Liver (tissue), 9 donors: ENCODE results near the gene GREB1. TPM values are rescaled to one million over a fixed set of nuclear protein-coding genes. Genes with fewer than 3 reads are reported as not detected.

Experiments used
- DNase-seq: peaks from one replicate; pipeline ENCODE4 v3.0.0-alpha.2; 2017; ENCODE audit warnings: low spot score
- H3K27ac ChIP-seq, 2 donors: one replicate each; pipeline ENCODE4 v1.7.0; 2013; ENCODE audit warnings: inconsistent platforms in 2 of 2, low read length in 2 of 2, control low read depth in 1 of 2, low read depth in 1 of 2, mild to moderate bottlenecking in 1 of 2
- H3K27me3 ChIP-seq, 4 donors: one replicate each; pipeline versions ENCODE4 v1.6.1 to v1.7.0; 2013; ENCODE audit warnings: low read length in 3 of 4, inconsistent platforms in 1 of 4, mild to moderate bottlenecking in 1 of 4, moderate library complexity in 1 of 4; ENCODE audit not compliant: control insufficient read depth in 4 of 4, insufficient read depth in 4 of 4
- H3K36me3 ChIP-seq, 4 donors: one replicate each; pipeline versions ENCODE4 v1.6.1 to v1.7.0; 2013; ENCODE audit warnings: low read length in 3 of 4, mild to moderate bottlenecking in 3 of 4, low read depth in 1 of 4, moderate library complexity in 1 of 4; ENCODE audit not compliant: control insufficient read depth in 4 of 4, insufficient read depth in 3 of 4
- H3K4me1 ChIP-seq, 4 donors: one replicate each; pipeline versions ENCODE4 v1.6.1 to v1.7.0; 2013; ENCODE audit warnings: low read length in 3 of 4, mild to moderate bottlenecking in 3 of 4, moderate library complexity in 1 of 4; ENCODE audit not compliant: control insufficient read depth in 4 of 4, insufficient read depth in 4 of 4
- H3K4me3 ChIP-seq, 3 donors: one replicate each; pipeline versions ENCODE4 v1.6.1 to v1.7.0; 2013; ENCODE audit warnings: low read length in 3 of 3, control low read depth in 1 of 3, low read depth in 1 of 3, mild to moderate bottlenecking in 1 of 3
- H3K9ac ChIP-seq, 2 donors: one replicate each; pipeline ENCODE4 v1.7.0; 2013; ENCODE audit warnings: low read length in 2 of 2, mild to moderate bottlenecking in 2 of 2, moderate library complexity in 2 of 2, control low read depth in 1 of 2, low read depth in 1 of 2
- H3K9me3 ChIP-seq, 4 donors: one replicate each; pipeline versions ENCODE4 v1.6.1 to v1.7.0; 2013; ENCODE audit warnings: low read length in 3 of 4; ENCODE audit not compliant: control insufficient read depth in 4 of 4
- EGR1 ChIP-seq, 2 donors: IDR thresholded peaks; 2 replicates each; pipeline ENCODE4 v1.6.1; 2016 to 2018; ENCODE audit warnings: antibody characterized with exemption in 2 of 2, low read depth in 2 of 2
- FOXA1 ChIP-seq: IDR thresholded peaks from 2 replicates; pipeline ENCODE4 v1.6.1; 2016; ENCODE audit warnings: antibody characterized with exemption
- FOXA2 ChIP-seq: IDR thresholded peaks from 2 replicates; pipeline ENCODE4 v1.6.1; 2016; ENCODE audit warnings: antibody characterized with exemption
- GABPA ChIP-seq, 2 donors: IDR thresholded peaks in 1 of 2; conservative IDR thresholded peaks in 1 of 2; 2 replicates each; pipeline ENCODE4 v1.6.1; 2016; ENCODE audit warnings: antibody characterized with exemption in 2 of 2, mild to moderate bottlenecking in 1 of 2, moderate library complexity in 1 of 2
- HNF4A ChIP-seq, 2 donors: conservative IDR thresholded peaks; 2 replicates each; pipeline ENCODE4 v1.6.1; 2016; ENCODE audit warnings: antibody characterized with exemption in 2 of 2, mild to moderate bottlenecking in 2 of 2
- HNF4G ChIP-seq: IDR thresholded peaks from 2 replicates; pipeline ENCODE4 v1.6.1; 2016; ENCODE audit warnings: antibody characterized with exemption
- JUND ChIP-seq, 2 donors: IDR thresholded peaks; 2 replicates each; pipeline ENCODE4 v1.6.1; 2016; ENCODE audit warnings: antibody characterized with exemption in 2 of 2
- NR2F2 ChIP-seq: IDR thresholded peaks from 2 replicates; pipeline ENCODE4 v1.6.1; 2016; ENCODE audit warnings: antibody characterized with exemption
- RAD21 ChIP-seq, 2 donors: IDR thresholded peaks; 2 replicates each; pipeline ENCODE4 v1.6.1; 2016; ENCODE audit warnings: antibody characterized with exemption in 2 of 2, mild to moderate bottlenecking in 2 of 2
- RXRA ChIP-seq, 2 donors: IDR thresholded peaks; 2 replicates each; pipeline ENCODE4 v1.6.1; 2017 to 2018; ENCODE audit warnings: antibody characterized with exemption in 2 of 2, mild to moderate bottlenecking in 1 of 2
- SP1 ChIP-seq: IDR thresholded peaks from 2 replicates; pipeline ENCODE4 v1.6.1; 2018; ENCODE audit warnings: antibody characterized with exemption, mild to moderate bottlenecking
- TAF1 ChIP-seq: conservative IDR thresholded peaks from 2 replicates; pipeline ENCODE4 v1.6.1; 2016; ENCODE audit warnings: antibody characterized with exemption, mild to moderate bottlenecking
- YY1 ChIP-seq: IDR thresholded peaks from 2 replicates; pipeline ENCODE4 v1.6.1; 2016; ENCODE audit warnings: antibody characterized with exemption, mild to moderate bottlenecking
- WGBS: extraction: QIAGEN DNeasy Blood & Tissue Kit; methylation state at CpG from one replicate; pipeline ENCODE4 v1.1.7; 2013; 5-methylcytosine and 5-hydroxymethylcytosine counted together
- polyA plus RNA-seq, 2 donors: library from polyadenylated mRNA; stranded (reverse) in 1 of 2; unstranded in 1 of 2; fragments of 200-250 nt in 1 of 2; fragments of >200 nt in 1 of 2; fragmentation: Nextera tagmentation in 1 of 2; extraction: Ambion mirVana in 1 of 2; gene quantifications; one replicate each; pipeline versions ENCODE4 v1.2.1 to v1.2.3, GENCODE V29; 2013 to 2015
- total RNA-seq, 2 donors: library from RNA; depleted of rRNA; stranded (reverse); fragments of >200 nt; gene quantifications; one replicate each; pipeline ENCODE4 v1.2.3, GENCODE V29; 2014
- TF ChIP-seq, protein P1 (sequence below): IDR thresholded peaks from 2 replicates; pipeline ENCODE4 v1.6.1; 2016; ENCODE audit warnings: antibody characterized with exemption
- TF ChIP-seq, protein P2 (sequence below): IDR thresholded peaks from 2 replicates; pipeline ENCODE4 v1.6.1; 2016; ENCODE audit warnings: antibody characterized with exemption
- TF ChIP-seq, protein P3 (sequence below): IDR thresholded peaks from 2 replicates; pipeline ENCODE4 v1.6.1; 2016; ENCODE audit warnings: antibody characterized with exemption, mild to moderate bottlenecking
- TF ChIP-seq, protein P4 (sequence below): fragments of 150-350 bp; IDR thresholded peaks from 2 replicates; pipeline ENCODE4 v1.5.1; 2017; ENCODE audit warnings: improper control_type of control experiment, low read depth, low read length; ENCODE audit not compliant: missing input control
- TF ChIP-seq, protein P5 (sequence below): IDR thresholded peaks from 2 replicates; pipeline ENCODE4 v1.6.1; 2016; ENCODE audit warnings: antibody characterized with exemption
- donor health status: healthy.
- donor health status: healthy.
- donor health status: healthy.
- donor health status: healthy.
- donor health status: healthy.

GREB1 gene
- total and polyA plus RNA-seq, 4 donors = 1.0 to 6.3 (median 3.6) TPM

DNA sequence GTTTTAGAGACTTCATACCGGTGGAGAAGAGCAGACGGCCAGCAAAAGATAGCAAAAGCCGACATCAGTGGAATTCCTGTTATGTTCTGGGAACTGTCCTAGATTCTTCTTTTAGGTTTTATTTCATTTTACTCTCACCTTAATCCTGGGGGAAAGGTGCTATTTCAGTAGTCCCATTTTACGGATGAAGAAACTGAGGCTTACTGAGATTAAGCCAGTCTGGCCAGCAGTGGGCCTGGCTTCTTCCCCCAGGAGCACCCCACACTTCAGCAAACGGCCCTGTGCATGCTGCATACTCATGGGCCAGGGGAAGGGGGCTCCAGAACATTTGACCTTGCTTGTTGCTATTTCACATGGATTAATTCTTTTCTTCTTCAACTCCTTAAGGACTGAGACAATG lies 79.5 kb downstream of the GREB1 start:
- Histone ChIP-seq H3K4me3 (no peak overlapping the region), H3K36me3 (peaks cover 0 to 11% (median under 1%) of the 10 kb centered on the region in 4 donors), H3K4me1 (no peaks in the 10 kb centered on the region), H3K27me3 (no peaks in the 10 kb centered on the region), H3K9me3 (no peaks in the 10 kb centered on the region), H3K27ac (no peak overlapping the region), H3K9ac (no peak overlapping the region)
- no peak for DNase-seq
- TF ChIP-seq, protein P1, sequence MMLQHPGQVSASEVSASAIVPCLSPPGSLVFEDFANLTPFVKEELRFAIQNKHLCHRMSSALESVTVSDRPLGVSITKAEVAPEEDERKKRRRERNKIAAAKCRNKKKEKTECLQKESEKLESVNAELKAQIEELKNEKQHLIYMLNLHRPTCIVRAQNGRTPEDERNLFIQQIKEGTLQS = no peak
- TF ChIP-seq, protein P2, sequence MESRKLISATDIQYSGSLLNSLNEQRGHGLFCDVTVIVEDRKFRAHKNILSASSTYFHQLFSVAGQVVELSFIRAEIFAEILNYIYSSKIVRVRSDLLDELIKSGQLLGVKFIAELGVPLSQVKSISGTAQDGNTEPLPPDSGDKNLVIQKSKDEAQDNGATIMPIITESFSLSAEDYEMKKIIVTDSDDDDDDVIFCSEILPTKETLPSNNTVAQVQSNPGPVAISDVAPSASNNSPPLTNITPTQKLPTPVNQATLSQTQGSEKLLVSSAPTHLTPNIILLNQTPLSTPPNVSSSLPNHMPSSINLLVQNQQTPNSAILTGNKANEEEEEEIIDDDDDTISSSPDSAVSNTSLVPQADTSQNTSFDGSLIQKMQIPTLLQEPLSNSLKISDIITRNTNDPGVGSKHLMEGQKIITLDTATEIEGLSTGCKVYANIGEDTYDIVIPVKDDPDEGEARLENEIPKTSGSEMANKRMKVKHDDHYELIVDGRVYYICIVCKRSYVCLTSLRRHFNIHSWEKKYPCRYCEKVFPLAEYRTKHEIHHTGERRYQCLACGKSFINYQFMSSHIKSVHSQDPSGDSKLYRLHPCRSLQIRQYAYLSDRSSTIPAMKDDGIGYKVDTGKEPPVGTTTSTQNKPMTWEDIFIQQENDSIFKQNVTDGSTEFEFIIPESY = no peak
- TF ChIP-seq NR2F2 = no peak
- TF ChIP-seq, protein P3, sequence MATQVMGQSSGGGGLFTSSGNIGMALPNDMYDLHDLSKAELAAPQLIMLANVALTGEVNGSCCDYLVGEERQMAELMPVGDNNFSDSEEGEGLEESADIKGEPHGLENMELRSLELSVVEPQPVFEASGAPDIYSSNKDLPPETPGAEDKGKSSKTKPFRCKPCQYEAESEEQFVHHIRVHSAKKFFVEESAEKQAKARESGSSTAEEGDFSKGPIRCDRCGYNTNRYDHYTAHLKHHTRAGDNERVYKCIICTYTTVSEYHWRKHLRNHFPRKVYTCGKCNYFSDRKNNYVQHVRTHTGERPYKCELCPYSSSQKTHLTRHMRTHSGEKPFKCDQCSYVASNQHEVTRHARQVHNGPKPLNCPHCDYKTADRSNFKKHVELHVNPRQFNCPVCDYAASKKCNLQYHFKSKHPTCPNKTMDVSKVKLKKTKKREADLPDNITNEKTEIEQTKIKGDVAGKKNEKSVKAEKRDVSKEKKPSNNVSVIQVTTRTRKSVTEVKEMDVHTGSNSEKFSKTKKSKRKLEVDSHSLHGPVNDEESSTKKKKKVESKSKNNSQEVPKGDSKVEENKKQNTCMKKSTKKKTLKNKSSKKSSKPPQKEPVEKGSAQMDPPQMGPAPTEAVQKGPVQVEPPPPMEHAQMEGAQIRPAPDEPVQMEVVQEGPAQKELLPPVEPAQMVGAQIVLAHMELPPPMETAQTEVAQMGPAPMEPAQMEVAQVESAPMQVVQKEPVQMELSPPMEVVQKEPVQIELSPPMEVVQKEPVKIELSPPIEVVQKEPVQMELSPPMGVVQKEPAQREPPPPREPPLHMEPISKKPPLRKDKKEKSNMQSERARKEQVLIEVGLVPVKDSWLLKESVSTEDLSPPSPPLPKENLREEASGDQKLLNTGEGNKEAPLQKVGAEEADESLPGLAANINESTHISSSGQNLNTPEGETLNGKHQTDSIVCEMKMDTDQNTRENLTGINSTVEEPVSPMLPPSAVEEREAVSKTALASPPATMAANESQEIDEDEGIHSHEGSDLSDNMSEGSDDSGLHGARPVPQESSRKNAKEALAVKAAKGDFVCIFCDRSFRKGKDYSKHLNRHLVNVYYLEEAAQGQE = no peak
- TF ChIP-seq RXRA (IDR thresholded peaks at IDR 0.05) = no peak
- no peak for TF ChIP-seq HNF4G
- WGBS = 96% methylated on average over 5 of the region's 5 CpGs

DNA sequence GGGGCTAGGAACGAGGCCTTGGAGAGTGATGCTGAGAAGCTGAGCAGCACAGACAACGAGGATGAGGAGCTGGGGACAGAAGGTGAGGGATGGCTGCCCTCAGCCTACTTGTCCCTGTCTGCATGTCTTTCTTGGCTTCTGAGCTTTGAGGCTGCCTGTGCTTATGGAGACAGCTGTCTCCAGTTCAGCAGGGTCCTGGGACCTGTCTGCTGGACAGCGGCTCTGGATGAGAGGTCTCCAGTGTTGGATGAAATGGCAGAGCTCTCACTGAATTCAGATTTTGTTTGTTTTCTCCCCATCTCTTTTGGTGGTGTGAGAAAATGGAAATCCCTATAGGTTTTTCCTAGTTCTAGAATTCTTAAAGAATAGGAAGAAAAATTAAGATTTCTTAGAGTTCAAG lies 81.4 kb downstream of the GREB1 start:
- Histone ChIP-seq H3K9me3 (no peaks in the 10 kb centered on the region), H3K4me3 (no peak overlapping the region), H3K9ac (no peak overlapping the region), H3K36me3 (peaks cover 0 to 11% (median under 1%) of the 10 kb centered on the region in 4 donors), H3K27ac (no peak overlapping the region), H3K4me1 (no peaks in the 10 kb centered on the region), H3K27me3 (no peaks in the 10 kb centered on the region)
- WGBS = 84% methylated on average over 3 of the region's 3 CpGs
- TF ChIP-seq YY1 (no peak), SP1 (no peak), GABPA (IDR thresholded peaks at IDR 0.05 in 1 of 2, conservative IDR thresholded peaks at IDR 0.05 in 1 of 2) (no peak), EGR1 (IDR thresholded peaks at IDR 0.05; ENCODE audit: low read depth in 2 of 2) (no peak), HNF4G (no peak), JUND (IDR thresholded peaks at IDR 0.05) (no peak), FOXA1 (no peak), RAD21 (IDR thresholded peaks at IDR 0.05) (no peak), HNF4A (conservative IDR thresholded peaks at IDR 0.05) (no peak), NR2F2 (no peak), RXRA (IDR thresholded peaks at IDR 0.05) (no peak), FOXA2 (no peak), TAF1 (no peak)
- TF ChIP-seq, protein P4, sequence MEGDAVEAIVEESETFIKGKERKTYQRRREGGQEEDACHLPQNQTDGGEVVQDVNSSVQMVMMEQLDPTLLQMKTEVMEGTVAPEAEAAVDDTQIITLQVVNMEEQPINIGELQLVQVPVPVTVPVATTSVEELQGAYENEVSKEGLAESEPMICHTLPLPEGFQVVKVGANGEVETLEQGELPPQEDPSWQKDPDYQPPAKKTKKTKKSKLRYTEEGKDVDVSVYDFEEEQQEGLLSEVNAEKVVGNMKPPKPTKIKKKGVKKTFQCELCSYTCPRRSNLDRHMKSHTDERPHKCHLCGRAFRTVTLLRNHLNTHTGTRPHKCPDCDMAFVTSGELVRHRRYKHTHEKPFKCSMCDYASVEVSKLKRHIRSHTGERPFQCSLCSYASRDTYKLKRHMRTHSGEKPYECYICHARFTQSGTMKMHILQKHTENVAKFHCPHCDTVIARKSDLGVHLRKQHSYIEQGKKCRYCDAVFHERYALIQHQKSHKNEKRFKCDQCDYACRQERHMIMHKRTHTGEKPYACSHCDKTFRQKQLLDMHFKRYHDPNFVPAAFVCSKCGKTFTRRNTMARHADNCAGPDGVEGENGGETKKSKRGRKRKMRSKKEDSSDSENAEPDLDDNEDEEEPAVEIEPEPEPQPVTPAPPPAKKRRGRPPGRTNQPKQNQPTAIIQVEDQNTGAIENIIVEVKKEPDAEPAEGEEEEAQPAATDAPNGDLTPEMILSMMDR = no peak
- TF ChIP-seq, protein P3 = no peak
- TF ChIP-seq, protein P2 = no peak
- TF ChIP-seq, protein P5, sequence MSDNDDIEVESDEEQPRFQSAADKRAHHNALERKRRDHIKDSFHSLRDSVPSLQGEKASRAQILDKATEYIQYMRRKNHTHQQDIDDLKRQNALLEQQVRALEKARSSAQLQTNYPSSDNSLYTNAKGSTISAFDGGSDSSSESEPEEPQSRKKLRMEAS = no peak
- TF ChIP-seq, protein P1 = no peak
- DNase-seq = no peak
